K562 (cell line): ENCODE measurements around the gene SHISA9.

ENCODE experiments used
- CAMTA2 ChIP-seq: fragments of 250-450 bp; sonication (Bioruptor Pico); conservative IDR thresholded peaks from 2 replicates; pipeline ENCODE4 v1.5.1; 2022
- HDAC6 ChIP-seq: IDR thresholded peaks from 2 replicates; pipeline ENCODE4 v1.6.1; 2012; ENCODE audit warnings: low read depth, mild to moderate bottlenecking, control low read depth, inconsistent platforms, low read length, moderate library complexity
- KLF16 ChIP-seq: IDR thresholded peaks from 2 replicates; pipeline ENCODE4 v1.6.1; 2016; ENCODE audit warnings: antibody characterized with exemption
- MED1 ChIP-seq: sonication (generic); formaldehyde crosslinking; IDR thresholded peaks from 2 replicates; pipeline ENCODE4 v1.8.1; 2023; ENCODE audit warnings: missing genetic modification reagents, borderline replicate concordance
- MYNN ChIP-seq, 2 experiments: sonication (generic); formaldehyde crosslinking in 1 of 2; IDR thresholded peaks; 2 replicates each; pipeline versions ENCODE4 v1.5.0 to v1.6.1; 2016 to 2020; ENCODE audit warnings: antibody characterized with exemption in 1 of 2, missing genetic modification reagents in 1 of 2
- TF ChIP-seq, protein P1 (sequence below), 3 experiments: IDR thresholded peaks in 2 of 3; conservative IDR thresholded peaks in 1 of 3; 2 replicates each; pipeline ENCODE4 v1.5.1; 2011 to 2012; ENCODE audit warnings: low read length in 3 of 3, mild to moderate bottlenecking in 3 of 3, control low read depth in 2 of 3, improper control_type of control experiment in 1 of 3, inconsistent platforms in 1 of 3, low read depth in 1 of 3, mixed read lengths in 1 of 3, moderate library complexity in 1 of 3; ENCODE audit not compliant: insufficient read depth in 2 of 3

DNA sequence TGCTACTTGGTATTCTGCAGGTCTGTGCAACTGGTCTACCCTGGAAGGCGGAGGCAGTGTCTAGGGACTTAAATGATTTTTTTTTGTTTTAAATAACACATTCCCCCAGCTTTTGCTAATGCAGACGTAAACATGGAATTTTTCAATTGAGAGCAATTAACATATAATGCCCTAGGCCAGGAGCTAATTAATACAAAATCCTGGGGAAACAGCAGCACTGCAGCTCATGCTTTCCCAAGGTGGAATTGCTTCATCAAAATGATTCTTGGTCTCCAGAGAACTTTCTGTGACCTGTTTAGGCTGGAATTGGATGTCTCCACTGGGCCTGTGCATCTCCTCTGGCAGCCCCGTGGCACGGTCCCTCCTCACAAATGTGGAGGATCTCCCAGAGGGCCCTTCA, 50.6 kb downstream of the SHISA9 start:
- TF ChIP-seq, protein P1, sequence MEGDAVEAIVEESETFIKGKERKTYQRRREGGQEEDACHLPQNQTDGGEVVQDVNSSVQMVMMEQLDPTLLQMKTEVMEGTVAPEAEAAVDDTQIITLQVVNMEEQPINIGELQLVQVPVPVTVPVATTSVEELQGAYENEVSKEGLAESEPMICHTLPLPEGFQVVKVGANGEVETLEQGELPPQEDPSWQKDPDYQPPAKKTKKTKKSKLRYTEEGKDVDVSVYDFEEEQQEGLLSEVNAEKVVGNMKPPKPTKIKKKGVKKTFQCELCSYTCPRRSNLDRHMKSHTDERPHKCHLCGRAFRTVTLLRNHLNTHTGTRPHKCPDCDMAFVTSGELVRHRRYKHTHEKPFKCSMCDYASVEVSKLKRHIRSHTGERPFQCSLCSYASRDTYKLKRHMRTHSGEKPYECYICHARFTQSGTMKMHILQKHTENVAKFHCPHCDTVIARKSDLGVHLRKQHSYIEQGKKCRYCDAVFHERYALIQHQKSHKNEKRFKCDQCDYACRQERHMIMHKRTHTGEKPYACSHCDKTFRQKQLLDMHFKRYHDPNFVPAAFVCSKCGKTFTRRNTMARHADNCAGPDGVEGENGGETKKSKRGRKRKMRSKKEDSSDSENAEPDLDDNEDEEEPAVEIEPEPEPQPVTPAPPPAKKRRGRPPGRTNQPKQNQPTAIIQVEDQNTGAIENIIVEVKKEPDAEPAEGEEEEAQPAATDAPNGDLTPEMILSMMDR (IDR thresholded peaks at IDR 0.05 in 2 of 3, conservative IDR thresholded peaks at IDR 0.05 in 1 of 3; ENCODE audit: insufficient read depth in 2 of 3, low read depth in 1 of 3, low read length in 3 of 3): no peak
- no peak for TF ChIP-seq MYNN (IDR thresholded peaks at IDR 0.05)
- TF ChIP-seq MYNN (CRISPR knock-in tag; IDR thresholded peaks at IDR 0.05): no peak
- no peak for TF ChIP-seq CAMTA2
- TF ChIP-seq MED1 (CRISPR knock-in tag): no peak
- no peak for TF ChIP-seq HDAC6
- no peak for TF ChIP-seq KLF16
